Fibroblast of skin of scalp (primary cell): ENCODE results near the gene PPP1R7.

Source experiments
- DNase-seq: peaks from one replicate; pipeline ENCODE4 v3.0.0-alpha.2; 2013

The PPP1R7 gene

DNA sequence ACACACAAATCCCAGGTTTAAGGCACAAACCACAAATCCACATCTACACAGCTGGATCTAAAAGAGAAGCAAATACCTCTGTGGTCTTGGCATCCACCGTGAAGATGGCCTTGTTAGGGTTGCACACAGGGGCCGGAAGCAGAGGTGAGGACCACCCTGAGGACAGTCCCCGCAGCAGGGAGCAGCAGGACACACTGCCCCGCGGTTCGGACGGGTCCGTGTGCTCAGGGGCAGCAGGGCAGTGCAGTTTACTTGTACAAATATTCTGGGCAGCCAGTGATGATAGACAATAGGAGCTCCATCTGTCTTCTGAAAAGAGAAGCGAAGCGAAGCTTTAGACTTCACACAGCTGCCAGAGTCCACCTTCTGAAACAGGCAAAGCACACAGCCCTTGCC is 9.8 kb upstream of the PPP1R7 start:
- DNase-seq, result no peak

DNA sequence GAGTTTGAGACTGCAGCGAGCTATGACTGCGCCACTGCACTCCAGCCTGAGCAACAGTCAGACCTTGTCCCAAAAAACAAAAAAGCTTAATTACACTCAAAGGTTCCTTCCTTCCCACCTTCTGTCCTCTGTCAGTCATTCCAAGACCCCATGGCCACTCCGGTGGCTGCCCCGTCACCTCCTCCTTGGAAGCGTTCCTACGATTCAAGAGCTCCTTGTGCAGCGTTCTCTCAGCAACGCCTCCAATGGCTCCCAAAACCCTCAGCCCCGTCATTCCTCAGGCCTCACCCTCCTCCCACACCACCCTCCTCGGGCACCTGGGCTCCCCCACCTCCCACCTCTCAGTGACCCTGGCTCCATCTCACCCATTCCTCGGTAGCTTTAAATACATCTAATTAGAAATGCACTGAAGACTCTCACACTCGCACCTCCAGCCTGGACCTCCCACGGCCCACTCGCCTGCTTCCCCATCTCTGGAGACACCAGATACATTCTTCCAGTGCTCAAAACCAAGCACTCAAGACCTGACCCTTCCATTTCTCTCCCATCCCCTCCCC is 9.0 kb upstream of the PPP1R7 start:
- no peak for DNase-seq

DNA sequence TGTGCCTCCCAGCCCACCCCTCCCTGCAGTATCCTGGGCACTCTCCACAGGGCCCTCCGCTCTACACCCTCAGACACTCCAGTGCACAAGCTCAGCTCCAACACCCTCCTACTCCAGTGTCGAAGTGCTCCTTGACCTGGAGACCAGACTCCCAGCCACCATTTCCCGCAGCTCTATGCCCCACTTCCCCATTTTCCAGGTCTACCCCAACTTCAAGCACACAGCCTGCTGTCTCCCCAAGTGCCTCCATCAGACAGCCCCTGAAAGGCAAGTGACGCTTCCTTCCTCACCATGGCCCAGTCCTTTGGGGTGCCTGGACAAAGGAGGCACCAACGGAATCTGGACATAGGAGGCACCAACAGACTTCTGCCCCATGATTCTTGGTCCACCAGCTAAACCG is 8.2 kb upstream of the PPP1R7 start:
- DNase-seq, result no peak

DNA sequence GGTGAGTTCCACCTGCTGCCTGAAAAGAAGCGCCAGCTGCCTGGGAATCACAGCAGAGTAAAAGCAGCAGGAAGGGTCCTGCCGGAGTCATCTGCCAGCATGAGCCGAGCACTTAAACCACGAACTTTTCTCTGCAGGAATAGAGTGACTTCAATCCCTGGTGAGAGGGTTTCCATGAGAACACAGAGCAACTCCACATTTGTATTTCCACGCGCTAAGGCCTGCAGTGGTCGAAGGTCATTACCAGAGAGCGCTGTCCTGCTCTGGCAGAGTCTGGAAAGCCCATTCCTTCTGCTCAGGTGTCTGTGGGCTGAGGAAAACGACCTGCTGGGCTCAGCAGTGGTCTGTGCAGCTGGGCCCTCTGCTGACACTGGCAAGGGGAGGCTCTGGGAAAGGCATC is 7.7 kb upstream of the PPP1R7 start:
- no peak for DNase-seq

DNA sequence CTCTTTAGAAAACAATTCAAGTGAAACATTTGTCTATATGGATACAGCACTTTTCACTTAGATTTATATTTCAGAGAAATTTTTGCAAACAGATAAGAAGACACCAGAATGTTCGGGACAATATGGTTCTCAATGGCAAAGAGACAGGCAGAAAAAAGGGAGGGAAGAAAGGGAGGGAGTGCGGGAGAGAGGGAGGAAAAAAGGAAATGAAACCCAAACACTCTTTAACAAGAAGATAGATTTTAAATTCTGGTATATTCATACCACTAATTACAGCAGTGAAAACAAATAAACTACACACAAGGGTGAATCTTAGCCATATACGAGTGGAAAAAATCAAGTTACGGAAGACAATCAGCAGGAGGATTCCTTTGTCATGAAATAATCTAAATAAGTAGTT is 4.0 kb upstream of the PPP1R7 start:
- no peak for DNase-seq

DNA sequence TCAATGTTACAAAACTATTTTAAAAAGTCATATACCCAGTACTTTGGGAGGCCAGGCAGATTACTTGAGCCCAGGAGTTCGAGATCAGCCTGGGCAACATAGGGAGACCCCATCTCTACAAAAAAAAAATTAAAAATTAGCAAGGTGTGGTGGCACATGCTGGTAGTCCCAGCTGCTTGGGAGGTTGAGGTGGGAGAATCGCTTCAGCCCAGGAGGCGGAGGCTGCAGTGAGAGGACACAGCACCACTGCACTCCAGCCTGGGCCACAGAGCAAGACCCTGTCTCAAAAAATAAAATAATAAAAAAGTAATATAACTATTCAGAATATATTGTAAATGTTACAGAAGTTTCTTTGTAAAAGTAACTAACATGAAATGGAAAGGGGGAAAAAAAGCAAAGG is 2.9 kb upstream of the PPP1R7 start:
- no peak for DNase-seq

DNA sequence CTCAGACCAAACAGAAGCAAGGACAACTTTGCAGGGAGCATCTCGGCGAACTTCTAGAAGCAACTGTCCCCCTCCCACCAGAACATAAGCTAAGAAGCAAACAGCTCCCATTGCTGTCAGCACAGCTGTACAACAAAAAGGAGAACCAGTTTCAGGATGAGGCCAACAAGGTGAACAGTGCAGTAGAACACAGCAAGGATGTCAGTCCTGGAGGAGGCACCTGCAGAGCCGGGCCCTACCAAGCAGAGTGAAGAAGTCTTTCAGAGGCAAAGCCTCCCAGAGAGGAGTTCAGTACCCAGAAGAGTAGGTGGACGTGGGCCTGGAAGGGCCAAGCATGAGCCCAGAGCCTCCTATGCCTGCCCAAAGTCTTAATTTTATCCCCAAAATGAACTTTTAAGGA is 2.0 kb upstream of the PPP1R7 start:
- DNase-seq, result no peak

DNA sequence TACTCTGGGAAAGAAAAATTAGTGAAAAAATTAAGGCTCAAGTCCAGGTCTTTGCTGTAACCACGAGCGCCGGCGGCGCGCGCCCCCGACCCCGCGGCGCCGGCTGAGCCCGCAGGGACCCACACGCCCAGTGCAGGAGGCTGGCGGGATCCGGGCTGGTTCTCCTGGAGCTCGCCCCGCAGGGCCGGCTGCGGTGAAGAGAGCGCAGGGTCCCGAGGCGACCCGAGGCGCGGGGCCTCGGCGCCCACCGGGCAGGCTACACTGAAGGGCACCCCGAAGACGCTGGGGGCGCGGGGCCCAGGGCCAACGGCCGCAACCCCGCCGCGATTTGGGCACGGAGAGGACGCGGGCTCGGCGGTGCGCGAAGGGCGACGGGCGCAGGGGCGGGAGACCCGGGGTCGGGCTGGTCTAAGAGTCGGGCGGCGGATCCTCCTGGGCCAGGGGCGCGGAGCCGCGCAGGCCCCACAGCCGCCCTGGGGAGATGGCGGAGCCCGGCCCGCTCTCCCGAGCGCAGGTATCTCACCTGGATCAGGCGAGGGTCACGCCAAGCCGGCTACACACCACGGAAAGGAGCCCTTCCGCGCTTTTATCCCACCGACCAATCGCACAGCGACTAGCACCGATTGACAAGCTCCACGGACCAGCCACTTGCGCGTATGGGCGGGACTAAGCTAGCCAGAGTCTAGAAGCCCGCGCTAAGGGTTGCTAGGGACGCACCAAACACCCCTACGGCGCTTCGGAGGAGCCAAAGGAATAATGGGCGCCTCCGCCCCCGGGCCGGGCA is 1.2 kb upstream of the PPP1R7 start, which contains the start of gene PASK:
PASK (minus strand) TSS at position 582 of the 784 bp plus-strand sequence. CDS start 6,440 bp downstream, outside the sequence.
- peak; percentile 91 for DNase-seq

DNA sequence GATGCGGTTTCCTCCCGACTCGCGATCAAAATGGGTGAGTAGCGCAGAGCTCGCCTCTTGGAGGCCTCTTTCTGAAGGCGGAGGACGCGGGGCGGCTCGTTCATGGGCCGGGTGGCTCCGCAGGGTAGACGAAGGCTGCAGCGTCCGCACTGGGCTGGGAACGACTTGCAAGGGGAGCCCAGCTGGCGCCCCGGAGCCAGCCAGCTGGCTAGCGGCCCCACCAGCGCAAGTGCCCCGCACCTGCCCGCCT is 667 bp upstream of the PPP1R7 start:
- no peak for DNase-seq

DNA sequence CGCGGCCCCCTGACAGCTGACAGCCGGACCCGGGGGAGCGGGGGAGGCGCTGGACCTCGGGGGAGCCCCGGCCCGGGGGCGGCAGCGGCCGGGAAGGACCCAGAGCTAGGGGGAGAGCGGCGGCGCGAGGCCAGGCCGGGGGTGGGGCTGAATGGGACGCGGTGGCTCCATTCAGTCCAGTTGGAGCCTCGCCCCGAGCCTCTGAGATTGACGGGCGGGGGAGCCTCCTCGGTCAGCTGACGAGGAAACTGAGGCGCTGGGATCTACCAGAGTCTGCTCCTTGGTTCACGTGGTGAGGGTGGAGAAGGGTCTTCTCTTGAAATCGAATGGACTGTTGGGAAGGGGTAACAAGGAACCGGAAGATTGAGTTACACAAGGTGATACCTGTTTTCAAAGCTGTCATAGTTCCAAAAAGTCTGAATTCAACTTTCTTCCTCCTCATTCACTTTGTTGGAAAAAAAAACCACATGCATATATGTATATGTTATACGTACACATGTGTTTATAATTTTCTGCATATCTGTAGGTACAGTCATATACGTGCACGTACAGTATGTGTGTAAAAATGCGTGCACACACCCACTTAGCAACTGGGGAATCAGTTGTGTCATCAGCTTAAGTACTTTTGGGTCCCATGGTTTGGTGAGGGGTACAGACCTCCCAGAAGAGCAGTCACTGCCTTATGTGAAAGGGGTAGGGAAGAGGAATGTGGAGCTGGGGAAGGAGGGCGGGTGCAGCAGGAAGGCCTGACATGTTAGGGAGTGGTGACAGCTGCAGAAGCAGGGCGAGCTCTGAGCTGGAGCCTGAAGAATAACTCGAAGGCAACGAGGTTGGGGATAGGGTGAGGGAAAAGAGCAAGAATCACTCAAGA is 628 bp downstream of the PPP1R7 start:
- peak; percentile 14 for DNase-seq

DNA sequence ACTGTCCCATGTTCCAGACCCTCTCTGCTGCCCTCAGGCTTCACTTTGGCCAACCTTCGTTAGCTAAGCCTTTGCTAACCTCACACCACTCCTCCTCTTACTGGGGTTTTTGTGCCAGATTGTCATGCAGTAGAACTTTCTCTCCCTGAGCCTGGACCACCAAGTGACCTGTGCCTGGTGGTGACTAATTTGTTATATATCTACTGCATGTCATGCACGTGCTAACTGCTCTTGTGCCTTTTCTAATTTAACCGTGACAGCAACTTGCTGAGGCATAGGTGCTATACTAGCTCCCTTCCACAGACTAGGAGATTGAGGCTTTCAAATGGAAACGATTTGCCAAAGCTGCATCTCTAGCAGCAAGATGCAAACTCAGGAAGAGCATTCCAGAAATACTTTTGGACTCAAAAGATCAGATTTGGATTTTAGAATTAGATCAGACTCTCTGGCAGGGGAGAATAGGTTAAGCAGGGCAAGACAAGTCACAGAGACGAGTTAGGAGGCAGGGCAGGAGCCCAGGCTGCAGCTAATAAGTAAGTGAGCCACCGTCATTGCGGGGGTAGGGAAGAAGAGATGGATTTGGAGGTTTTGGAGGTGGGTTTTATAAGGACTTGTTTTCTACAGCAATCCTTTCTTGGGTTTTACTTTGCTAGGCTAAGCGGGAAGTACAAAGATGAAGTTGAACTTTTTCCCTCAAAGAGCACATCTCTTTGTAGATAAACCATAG is 1.8 kb downstream of the PPP1R7 start:
- no peak for DNase-seq

DNA sequence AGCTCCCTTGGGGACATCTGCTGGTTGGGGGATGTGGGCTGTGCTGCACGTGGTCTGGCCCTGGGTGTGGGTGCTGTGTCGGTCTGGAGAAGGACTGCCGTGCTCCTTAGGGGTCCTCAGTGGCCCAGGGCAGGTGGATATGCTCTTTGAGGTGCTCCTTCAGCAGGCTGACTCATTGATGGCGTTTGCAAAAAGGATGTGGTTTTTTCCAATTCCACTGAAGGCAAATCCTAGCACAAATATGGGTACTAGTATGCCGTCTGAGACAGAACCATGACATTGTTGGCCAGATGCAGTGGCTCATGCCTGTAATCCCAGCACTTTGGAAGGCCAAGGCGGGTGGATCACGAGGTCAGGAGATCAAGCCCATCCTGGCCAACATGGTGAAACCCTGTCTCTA is 3.3 kb downstream of the PPP1R7 start:
- no peak for DNase-seq

DNA sequence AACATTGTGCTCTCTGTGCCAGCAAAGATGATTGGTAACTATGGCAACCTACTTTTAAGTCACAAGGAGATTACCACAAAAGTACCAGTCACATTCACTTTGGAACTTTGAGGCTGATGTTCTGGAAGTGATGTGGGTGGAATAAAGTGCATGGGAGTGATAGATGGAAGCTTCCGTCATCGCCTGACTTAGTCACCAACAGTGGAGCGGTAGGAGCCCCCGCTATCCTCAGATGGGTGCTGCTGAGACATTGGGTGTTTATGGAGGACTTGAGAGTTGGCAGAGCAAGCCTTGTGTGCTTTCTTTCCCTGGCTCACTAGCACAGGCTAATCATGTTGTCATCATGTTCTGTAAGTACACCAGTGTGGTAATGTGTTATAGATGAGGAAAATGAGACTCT is 4.6 kb downstream of the PPP1R7 start:
- DNase-seq, result no peak

DNA sequence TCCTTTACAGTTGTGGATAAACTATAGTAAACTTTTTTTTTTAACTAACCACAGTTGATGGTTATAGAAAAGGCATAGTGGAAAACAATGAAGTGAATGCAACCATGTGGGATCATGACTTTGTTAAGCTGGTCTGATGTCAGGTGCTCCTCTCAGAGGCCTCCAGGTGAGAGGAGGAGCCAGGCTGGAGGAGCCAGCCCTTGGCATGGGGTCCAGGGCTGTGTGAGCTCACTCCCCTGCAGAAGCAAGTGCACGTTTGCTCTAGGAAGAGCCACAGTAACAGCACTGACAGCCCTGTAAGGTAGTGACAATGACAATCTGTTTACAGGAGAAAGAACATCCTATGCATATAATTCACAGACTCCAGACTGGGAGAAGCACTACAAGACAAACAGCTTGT is 5.7 kb downstream of the PPP1R7 start:
- DNase-seq, result no peak

DNA sequence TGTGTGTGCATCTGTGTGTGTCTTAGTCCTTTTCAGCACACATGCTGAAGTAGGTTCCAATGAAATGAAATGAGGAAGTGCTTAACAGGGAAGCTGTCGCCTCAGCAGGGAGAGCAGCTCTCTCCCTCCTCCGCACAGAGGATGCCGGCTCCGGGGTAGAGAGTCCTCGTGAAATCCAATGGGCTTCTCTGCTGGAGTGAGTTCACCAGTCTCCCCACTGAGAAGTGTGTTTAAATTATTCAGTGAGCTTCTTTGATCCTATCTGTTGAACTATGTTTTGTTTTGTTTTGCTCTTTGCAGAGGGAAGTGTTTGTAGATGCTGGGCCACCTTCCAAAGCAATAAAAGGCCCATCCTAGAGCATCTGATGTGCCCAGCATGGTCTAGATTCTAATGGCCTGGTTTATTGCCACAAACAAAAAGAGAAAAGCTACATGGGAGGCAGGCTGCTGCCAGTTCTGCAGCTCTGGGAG is 6.7 kb downstream of the PPP1R7 start:
- DNase-seq, result no peak

DNA sequence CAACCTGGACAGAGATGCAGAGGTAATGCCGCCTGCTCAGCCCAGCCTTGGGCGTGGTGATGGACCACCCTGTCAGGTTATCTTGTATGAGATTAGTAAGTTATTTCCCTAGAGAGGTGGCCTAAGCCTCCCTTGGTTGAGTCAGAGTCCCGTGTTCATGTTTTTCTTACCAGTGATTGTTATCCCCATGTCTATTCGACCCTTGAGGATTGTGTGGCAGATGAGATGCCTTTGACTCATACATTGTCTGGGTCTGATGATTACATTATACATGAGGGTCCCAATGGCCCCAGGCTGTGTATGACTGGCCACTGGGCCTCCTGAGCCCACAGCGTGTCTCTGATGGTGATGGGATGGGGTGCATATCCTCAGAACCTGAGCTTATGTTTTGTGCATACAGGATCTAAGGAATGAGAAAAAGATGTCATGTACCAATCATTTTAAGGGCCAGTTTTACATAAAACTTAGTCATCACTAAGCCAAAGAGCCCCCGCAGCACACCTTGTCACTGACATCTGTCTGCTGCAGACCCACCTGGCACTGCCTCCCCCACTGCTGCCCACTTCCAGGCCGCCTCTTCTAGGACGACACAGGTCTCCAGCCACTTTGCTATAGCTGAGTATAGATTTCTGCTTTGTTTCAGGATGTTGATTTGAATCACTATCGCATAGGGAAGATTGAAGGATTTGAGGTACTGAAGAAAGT is 7.7 kb downstream of the PPP1R7 start:
- peak; percentile 29 for DNase-seq

DNA sequence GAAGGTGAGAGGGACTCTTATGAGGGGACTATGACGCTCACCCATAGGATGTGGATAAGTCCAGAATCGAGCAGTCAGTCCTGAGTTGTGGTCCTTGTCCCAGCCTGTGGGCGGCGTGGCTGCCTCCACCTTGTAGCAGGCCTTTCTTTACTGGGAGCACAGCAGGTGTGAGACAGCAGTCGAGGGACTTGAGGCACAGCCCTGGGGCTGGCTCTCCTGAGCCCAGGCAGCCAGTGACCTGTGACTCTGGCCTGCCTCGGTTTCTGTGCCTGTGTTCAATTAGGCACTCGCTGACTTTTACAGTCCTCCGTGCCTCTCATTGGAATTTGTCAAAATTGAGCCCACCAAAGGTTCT is 8.3 kb downstream of the PPP1R7 start:
- DNase-seq, result no peak

DNA sequence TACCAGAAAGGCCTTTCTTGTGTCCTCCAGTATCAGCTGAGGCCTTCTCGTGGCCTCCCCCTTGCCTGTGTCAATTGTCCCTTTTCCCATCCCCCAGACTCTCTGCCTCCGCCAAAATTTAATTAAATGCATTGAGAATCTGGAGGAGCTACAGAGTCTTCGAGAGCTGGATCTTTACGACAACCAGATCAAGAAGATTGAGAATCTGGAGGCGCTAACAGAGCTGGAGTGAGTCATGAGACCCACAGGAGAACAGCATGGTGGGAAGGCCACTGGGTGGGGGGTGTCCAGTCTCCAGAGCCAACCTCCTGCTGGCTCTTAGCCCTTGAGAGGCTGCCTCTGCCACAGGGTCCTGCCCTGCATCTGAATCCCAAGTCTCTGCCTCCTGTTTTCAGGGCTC is 8.8 kb downstream of the PPP1R7 start:
- no peak for DNase-seq

DNA sequence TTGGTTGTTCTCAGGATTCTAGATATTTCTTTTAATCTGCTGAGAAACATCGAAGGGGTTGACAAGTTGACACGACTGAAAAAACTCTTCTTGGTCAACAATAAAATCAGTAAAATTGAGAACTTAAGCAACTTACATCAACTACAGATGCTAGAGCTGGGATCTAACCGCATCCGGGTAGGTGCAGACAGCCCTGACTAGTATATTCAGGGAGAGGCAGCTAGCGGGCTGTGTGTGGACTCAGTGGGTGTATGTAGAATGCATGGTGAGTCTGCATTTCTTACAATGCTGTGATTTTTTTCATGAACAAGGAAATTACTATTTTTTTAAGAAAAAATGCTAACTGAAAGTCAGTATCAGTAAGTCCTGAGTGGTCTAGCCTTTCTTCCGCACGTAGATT is 10.1 kb downstream of the PPP1R7 start:
- no peak for DNase-seq

DNA sequence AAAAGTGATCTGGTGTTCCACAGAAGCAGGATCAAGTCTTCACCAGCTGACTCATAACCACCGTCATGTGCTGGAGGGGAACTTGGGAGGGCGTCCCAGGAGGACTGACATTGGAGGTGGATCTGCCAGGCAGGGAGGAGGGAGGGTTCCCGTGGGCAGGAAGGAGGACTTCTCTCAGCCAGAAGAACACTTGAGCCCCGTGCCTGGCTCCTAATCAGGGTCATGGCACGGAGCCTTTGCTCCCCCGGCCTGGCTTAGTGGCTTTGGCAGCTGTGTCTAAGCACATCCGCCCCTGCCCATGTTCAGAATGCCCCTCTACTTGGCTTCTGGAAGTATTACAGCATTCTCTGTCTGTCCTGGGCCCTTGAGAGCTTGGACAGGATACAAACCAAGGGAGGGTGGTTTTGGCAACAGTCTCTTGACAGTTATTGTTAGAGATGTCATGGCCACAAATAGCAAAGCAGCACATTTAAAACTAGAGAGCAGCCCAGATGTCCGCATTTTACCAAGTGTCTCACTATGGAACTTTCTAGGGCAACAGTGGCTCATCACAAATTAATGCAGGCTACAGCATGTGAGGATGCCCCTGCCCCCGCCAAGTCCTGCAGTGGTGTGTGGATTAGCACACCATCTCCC is 11.5 kb downstream of the PPP1R7 start:
- peak; percentile 75 for DNase-seq

DNA sequence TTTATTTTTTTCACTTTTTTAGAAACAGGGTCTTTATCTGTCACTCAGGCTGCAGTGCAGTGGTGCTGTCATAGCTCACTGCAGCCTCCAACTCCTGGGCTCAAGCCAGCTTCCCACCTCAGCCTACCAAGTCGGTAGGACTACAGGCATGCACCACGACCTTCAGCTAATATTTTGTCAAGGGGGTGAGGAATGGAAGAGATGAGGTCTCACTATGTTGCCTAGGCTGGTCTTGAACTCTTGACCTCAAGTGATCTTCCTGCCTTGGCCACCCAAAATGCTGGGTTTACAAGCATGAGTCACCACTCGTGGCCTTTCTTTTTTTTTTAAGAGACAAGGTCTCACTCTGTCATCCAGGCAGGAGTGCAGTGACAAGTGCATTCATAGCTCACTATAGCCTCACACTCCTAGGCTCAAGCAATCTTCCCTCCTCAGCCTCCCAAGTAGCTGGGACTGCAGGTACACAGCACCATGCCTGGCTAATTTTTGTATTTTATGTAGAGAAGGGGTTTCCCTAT is 13.4 kb downstream of the PPP1R7 start:
- DNase-seq, result no peak

DNA sequence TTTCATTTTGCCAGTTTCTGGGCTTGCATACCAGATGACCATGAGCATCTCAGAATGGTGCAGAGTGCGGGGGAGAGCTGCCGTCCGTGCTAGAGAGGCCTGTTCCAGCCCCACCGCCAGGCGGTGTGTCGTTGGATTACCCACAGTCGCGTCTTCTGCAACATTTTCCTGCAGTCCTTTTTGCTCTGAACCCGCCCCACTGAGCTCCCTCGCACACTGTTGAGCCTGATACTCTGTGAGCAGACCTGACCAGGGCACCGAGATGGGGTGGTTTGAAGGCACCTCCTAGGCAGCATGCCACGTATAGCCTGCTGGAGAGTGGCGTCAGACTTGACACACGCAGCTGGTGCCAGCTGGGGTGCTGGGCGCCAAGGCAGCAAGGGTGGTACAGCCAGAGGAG is 18.1 kb downstream of the PPP1R7 start:
- DNase-seq, result no peak
